ENCODE results near the gene FRMPD3.
A peak's percentile ranks its signal among the peaks of the same experiment; 100 is the strongest.

Gene FRMPD3

DNA sequence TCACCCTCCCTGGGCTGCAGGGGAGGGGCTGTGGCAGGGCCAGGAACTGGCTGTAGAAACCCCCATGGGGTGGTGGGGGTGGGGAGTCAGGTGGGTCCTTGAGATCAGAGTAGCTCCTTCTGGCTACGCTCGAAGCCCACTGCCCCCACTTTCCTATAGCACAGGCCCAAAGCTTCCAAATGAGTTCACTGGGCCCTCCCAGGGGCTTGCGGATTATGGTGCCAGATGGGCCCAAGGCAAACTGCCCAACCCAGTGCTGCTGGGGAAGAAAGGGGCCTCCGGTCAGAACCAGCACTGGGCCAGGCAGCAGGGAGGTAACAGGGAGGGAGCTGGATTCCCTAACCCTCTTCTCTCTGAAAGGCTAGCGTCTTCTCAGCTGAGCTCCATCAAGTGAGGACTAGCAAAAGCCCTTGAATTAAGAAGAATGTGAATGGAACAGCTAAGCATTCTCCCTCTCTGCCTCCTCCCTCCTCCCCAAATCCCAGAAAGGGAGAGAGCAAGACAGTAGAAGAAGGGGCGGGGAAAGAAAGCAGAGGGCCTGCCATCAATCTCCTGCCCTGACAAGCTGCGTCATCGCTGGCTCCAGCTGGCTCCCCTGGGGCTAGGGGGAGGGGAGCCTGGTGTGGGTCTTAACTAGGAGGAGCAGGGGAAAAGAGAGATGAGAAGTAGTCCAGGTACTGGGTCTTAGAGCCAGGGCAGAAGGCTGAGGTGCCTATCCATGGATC is 34.7 kb downstream of the FRMPD3 start (continued):
- TF ChIP-seq PBX3 (CRISPR knock-in tag; IDR thresholded peaks at IDR 0.05), result peak; percentile 72; the same call in 1 of the 2 replicates
- peak; percentile 46; the same call in 1 of the 2 replicates for TF ChIP-seq KLF1 (tag by site-specific recombination; IDR thresholded peaks at IDR 0.05)
- no peak for TF ChIP-seq ZNF521 (tag by site-specific recombination; IDR thresholded peaks at IDR 0.05)
- peak; percentile 88 for TF ChIP-seq ZBTB17 (tag by site-specific recombination; IDR thresholded peaks at IDR 0.05)
- TF ChIP-seq ZSCAN30 (tag by site-specific recombination; IDR thresholded peaks at IDR 0.05), result 0 out of 2 replicates have a peak, but pooled peaks have one; percentile 23
- TF ChIP-seq, protein P1, sequence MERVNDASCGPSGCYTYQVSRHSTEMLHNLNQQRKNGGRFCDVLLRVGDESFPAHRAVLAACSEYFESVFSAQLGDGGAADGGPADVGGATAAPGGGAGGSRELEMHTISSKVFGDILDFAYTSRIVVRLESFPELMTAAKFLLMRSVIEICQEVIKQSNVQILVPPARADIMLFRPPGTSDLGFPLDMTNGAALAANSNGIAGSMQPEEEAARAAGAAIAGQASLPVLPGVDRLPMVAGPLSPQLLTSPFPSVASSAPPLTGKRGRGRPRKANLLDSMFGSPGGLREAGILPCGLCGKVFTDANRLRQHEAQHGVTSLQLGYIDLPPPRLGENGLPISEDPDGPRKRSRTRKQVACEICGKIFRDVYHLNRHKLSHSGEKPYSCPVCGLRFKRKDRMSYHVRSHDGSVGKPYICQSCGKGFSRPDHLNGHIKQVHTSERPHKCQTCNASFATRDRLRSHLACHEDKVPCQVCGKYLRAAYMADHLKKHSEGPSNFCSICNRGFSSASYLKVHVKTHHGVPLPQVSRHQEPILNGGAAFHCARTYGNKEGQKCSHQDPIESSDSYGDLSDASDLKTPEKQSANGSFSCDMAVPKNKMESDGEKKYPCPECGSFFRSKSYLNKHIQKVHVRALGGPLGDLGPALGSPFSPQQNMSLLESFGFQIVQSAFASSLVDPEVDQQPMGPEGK (tag by site-specific recombination; IDR thresholded peaks at IDR 0.05), result peak; percentile 77
- no peak for TF ChIP-seq HOXD13 (CRISPR knock-in tag; IDR thresholded peaks at IDR 0.05; ENCODE audit: borderline replicate concordance)
- TF ChIP-seq HOXC10 (CRISPR knock-in tag; IDR thresholded peaks at IDR 0.05), result 0 out of 2 replicates have a peak, but pooled peaks have one; percentile 58
- no peak for TF ChIP-seq PRDM1 (tag by site-specific recombination; IDR thresholded peaks at IDR 0.05)
- no peak for TF ChIP-seq ZNF335 (tag by site-specific recombination; conservative IDR thresholded peaks at IDR 0.05)
- TF ChIP-seq ZEB2 (tag by site-specific recombination; IDR thresholded peaks at IDR 0.05), result peak; percentile 42; the same call in 1 of the 2 replicates
- peak; percentile 51; the same call in 1 of the 2 replicates for TF ChIP-seq INSM2 (tag by site-specific recombination; IDR thresholded peaks at IDR 0.05)
- peak; percentile 86; the same call in 1 of the 2 replicates for TF ChIP-seq TSHZ1 (tag by site-specific recombination; IDR thresholded peaks at IDR 0.05; ENCODE audit: borderline replicate concordance)
- peak; percentile 36; the same call in 1 of the 2 replicates for TF ChIP-seq ZXDB (tag by site-specific recombination; IDR thresholded peaks at IDR 0.05)
- no peak for TF ChIP-seq MYNN (tag by site-specific recombination; IDR thresholded peaks at IDR 0.05; ENCODE audit: borderline replicate concordance)
- TF ChIP-seq MEIS1 (CRISPR knock-in tag; IDR thresholded peaks at IDR 0.05; ENCODE audit: borderline replicate concordance), result peak; percentile 90
- TF ChIP-seq ZNF423 (tag by site-specific recombination; IDR thresholded peaks at IDR 0.05), result peak; percentile 76
- TF ChIP-seq ZNF280D (tag by site-specific recombination; IDR thresholded peaks at IDR 0.05), result no peak
- peak; percentile 43 for TF ChIP-seq SP2 (tag by site-specific recombination; IDR thresholded peaks at IDR 0.05)
- no peak for TF ChIP-seq ZNF626 (tag by site-specific recombination; IDR thresholded peaks at IDR 0.05)
- TF ChIP-seq KLF17 (tag by site-specific recombination; IDR thresholded peaks at IDR 0.05), result peak; percentile 70
- TF ChIP-seq TRIM28 (IDR thresholded peaks at IDR 0.05; ENCODE audit: borderline replicate concordance, low read length), result no peak
- TF ChIP-seq ZNF2 (tag by site-specific recombination; IDR thresholded peaks at IDR 0.05), result peak; percentile 52; the same call in 1 of the 2 replicates
- TF ChIP-seq, protein P2, sequence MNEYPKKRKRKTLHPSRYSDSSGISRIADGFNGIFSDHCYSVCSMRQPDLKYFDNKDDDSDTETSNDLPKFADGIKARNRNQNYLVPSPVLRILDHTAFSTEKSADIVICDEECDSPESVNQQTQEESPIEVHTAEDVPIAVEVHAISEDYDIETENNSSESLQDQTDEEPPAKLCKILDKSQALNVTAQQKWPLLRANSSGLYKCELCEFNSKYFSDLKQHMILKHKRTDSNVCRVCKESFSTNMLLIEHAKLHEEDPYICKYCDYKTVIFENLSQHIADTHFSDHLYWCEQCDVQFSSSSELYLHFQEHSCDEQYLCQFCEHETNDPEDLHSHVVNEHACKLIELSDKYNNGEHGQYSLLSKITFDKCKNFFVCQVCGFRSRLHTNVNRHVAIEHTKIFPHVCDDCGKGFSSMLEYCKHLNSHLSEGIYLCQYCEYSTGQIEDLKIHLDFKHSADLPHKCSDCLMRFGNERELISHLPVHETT (tag by site-specific recombination; IDR thresholded peaks at IDR 0.05), result no peak
